Activated CD4-positive, alpha-beta memory T cell treated with anti-CD3 and anti-CD28 coated beads for 36 hours (primary cell): ENCODE measurements around the gene CD2. TPM values are rescaled to one million over a fixed set of nuclear protein-coding genes. Genes with fewer than 3 reads are reported as not detected.

Experiments used
- CTCF ChIA-PET: fragments of 350-600 bp; sonication (Branson Sonifier 250); formaldehyde crosslinking; loops from one replicate; lab custom pipeline; 2021; ENCODE audit warnings: antibody characterized with exemption, inconsistent platforms; lab: Charles Lee
- POLR2A ChIA-PET: fragments of 350-600 bp; sonication (Branson Sonifier 250); formaldehyde crosslinking; loops from one replicate; lab custom pipeline; 2021; ENCODE audit warnings: antibody characterized with exemption; lab: Charles Lee
- DNase-seq: peaks from one replicate; pipeline ENCODE4 v3.0.0-alpha.2; 2020
- H3K27ac Mint-ChIP-seq: one replicate; pipeline ENCODE4 v1.8.0; 2021; ENCODE audit warnings: mixed read lengths
- H3K27me3 Mint-ChIP-seq: one replicate; pipeline ENCODE4 v1.8.0; 2021; ENCODE audit warnings: mixed read lengths
- H3K36me3 Mint-ChIP-seq: one replicate; pipeline ENCODE4 v1.8.0; 2021; ENCODE audit warnings: mixed read lengths
- H3K4me1 Mint-ChIP-seq: one replicate; pipeline ENCODE4 v1.8.0; 2021; ENCODE audit warnings: low read depth, mixed read lengths
- H3K4me3 Mint-ChIP-seq: one replicate; pipeline ENCODE4 v1.8.0; 2021; ENCODE audit warnings: mild to moderate bottlenecking, mixed read lengths
- H3K9me3 Mint-ChIP-seq: one replicate; pipeline ENCODE4 v1.8.0; 2021; ENCODE audit warnings: mixed read lengths
- intact Hi-C: fragments of 100-400 bp; cut with micrococcal nuclease; formaldehyde crosslinking; loops from one replicate; pipeline ENCODE4 v1.15.1; 2023
- total RNA-seq, 2 experiments: library from RNA; stranded (reverse); gene quantifications; one replicate each; pipeline ENCODE4 v1.2.3, GENCODE V29; 2021

The CD2 gene
- total RNA-seq, 2 experiments from 2014 or later: 335 to 355 TPM

GRCh38 chr1:116760996-116761665 is 6.9 kb downstream of the CD2 start:
- no peak for DNase-seq
- peaks cover 3% of the 10 kb centered on the region for H3K27me3 Mint-ChIP-seq
- peak overlapping the region; percentile 99 for H3K4me3 Mint-ChIP-seq
- no peaks in the 10 kb centered on the region for H3K9me3 Mint-ChIP-seq
- peaks cover 97% of the 10 kb centered on the region for H3K36me3 Mint-ChIP-seq
- CTCF ChIA-PET: interaction anchor here (0.7 to 10.8 kb wide), 5 partner anchors 9 to 299 kb away, joined by 3 to 181 read pairs (median 4); partner anchors contain the start of gene TTF2
- intact Hi-C loops: loop anchor here (5.0 to 10.0 kb wide), 3 partner anchors 121 to 901 kb away; partner anchors contain the start of gene MAN1A2
- POLR2A ChIA-PET: interaction anchor here (0.6 to 19.5 kb wide), 9 partner anchors 5 to 387 kb away, joined by 3 to 1099 read pairs (median 232); partner anchors contain the start of genes CD2 and TTF2
- peak overlapping the region; percentile 99 for H3K27ac Mint-ChIP-seq
- H3K4me1 Mint-ChIP-seq: peaks cover 60% of the 10 kb centered on the region

- Mint-ChIP-seq H3K27me3 (peaks cover 3% of the 10 kb centered on the region), H3K9me3 (no peaks in the 10 kb centered on the region), H3K4me3 (peak overlapping the region; percentile 99), H3K36me3 (peaks cover 97% of the 10 kb centered on the region), H3K4me1 (peaks cover 72% of the 10 kb centered on the region), H3K27ac (peak overlapping the region; percentile 99)
- ChIA-PET CTCF (interaction anchor here (1.5 to 10.8 kb wide), 6 partner anchors 7 to 119 kb away, joined by 5 to 181 read pairs (median 52); partner anchors contain the start of gene CD2), POLR2A (interaction anchor here (2.9 to 19.5 kb wide), 8 partner anchors 5 to 296 kb away, joined by 14 to 1099 read pairs (median 430); partner anchors contain the start of genes CD2 and TTF2)
- no peak for DNase-seq
- intact Hi-C loops: loop anchor here (5.0 to 10.0 kb wide), 3 partner anchors 120 to 900 kb away; partner anchors contain the start of gene MAN1A2
Measured at GRCh38 chr1:116762281-116762680, 8.1 kb downstream of the CD2 start.

- H3K36me3 Mint-ChIP-seq: peaks cover 98% of the 10 kb centered on the region
- ChIA-PET POLR2A (interaction anchor here (1.9 to 19.5 kb wide), 11 partner anchors 4 to 296 kb away, joined by 7 to 1099 read pairs (median 94); partner anchors contain the start of genes CD2 and TTF2), CTCF (interaction anchor here (1.5 to 10.8 kb wide), 10 partner anchors 8 to 297 kb away, joined by 3 to 181 read pairs (median 24); partner anchors contain the start of genes CD2 and TTF2)
- peak; percentile 58 for DNase-seq
- intact Hi-C loops: loop anchor here (1.0 to 10.0 kb wide), 4 partner anchors 120 to 900 kb away; partner anchors contain the start of genes CD101 and MAN1A2
- peaks cover 3% of the 10 kb centered on the region for H3K27me3 Mint-ChIP-seq
- H3K4me3 Mint-ChIP-seq: peak overlapping the region; percentile 99
- H3K27ac Mint-ChIP-seq: peak overlapping the region; percentile 99
- H3K4me1 Mint-ChIP-seq: peaks cover 76% of the 10 kb centered on the region
- H3K9me3 Mint-ChIP-seq: no peaks in the 10 kb centered on the region
Measured at GRCh38 chr1:116762781-116763115, 8.5 kb downstream of the CD2 start.

GRCh38 chr1:116763116-116763786 is 9.0 kb downstream of the CD2 start:
- DNase-seq: peak; percentile 89
- Mint-ChIP-seq H3K36me3 (peaks cover 99% of the 10 kb centered on the region), H3K4me3 (peak overlapping the region; percentile 99), H3K9me3 (no peaks in the 10 kb centered on the region), H3K27ac (peak overlapping the region; percentile 99), H3K4me1 (peaks cover 81% of the 10 kb centered on the region), H3K27me3 (peaks cover 3% of the 10 kb centered on the region)
- CTCF ChIA-PET: interaction anchor here (1.2 to 10.8 kb wide), 15 partner anchors 8 to 299 kb away, joined by 3 to 181 read pairs (median 11); partner anchors contain the start of genes CD2 and TTF2
- intact Hi-C loops: loop anchor here (1.0 to 10.0 kb wide), 4 partner anchors 119 to 899 kb away; partner anchors contain the start of genes CD101 and MAN1A2
- POLR2A ChIA-PET: interaction anchor here (0.8 to 19.5 kb wide), 16 partner anchors 4 to 388 kb away, joined by 4 to 1099 read pairs (median 14); partner anchors contain the start of genes CD2 and TTF2

- H3K9me3 Mint-ChIP-seq: no peaks in the 10 kb centered on the region
- intact Hi-C loops: loop anchor here (1.0 to 10.0 kb wide), 9 partner anchors 8 to 898 kb away; partner anchors contain the start of genes CD101, CD2 and MAN1A2
- POLR2A ChIA-PET: interaction anchor here (0.6 to 19.5 kb wide), 27 partner anchors 3 to 389 kb away, joined by 3 to 1099 read pairs (median 6); partner anchors contain the start of genes CD101, CD2 and TTF2
- CTCF ChIA-PET: interaction anchor here (1.1 to 10.8 kb wide), 17 partner anchors 9 to 298 kb away, joined by 3 to 181 read pairs (median 8); partner anchors contain the start of genes CD2 and TTF2
- peak overlapping the region; percentile 99 for H3K4me3 Mint-ChIP-seq
- peak overlapping the region; percentile 99 for H3K27ac Mint-ChIP-seq
- H3K4me1 Mint-ChIP-seq: peaks cover 88% of the 10 kb centered on the region
- H3K36me3 Mint-ChIP-seq: peaks cover 99% of the 10 kb centered on the region
- peak; percentile 79 for DNase-seq
- peaks cover 3% of the 10 kb centered on the region for H3K27me3 Mint-ChIP-seq
Measured at GRCh38 chr1:116763787-116764465, 9.7 kb downstream of the CD2 start.

- H3K4me1 Mint-ChIP-seq: peaks cover 90% of the 10 kb centered on the region
- H3K9me3 Mint-ChIP-seq: no peaks in the 10 kb centered on the region
- peaks cover 99% of the 10 kb centered on the region for H3K36me3 Mint-ChIP-seq
- ChIA-PET CTCF (interaction anchor here (0.6 to 10.8 kb wide), 16 partner anchors 9 to 296 kb away, joined by 3 to 181 read pairs (median 10); partner anchors contain the start of genes CD2 and TTF2), POLR2A (interaction anchor here (0.6 to 19.5 kb wide), 28 partner anchors 3 to 389 kb away, joined by 3 to 1099 read pairs (median 6); partner anchors contain the start of genes CD101, CD2 and TTF2)
- peak; percentile 89 for DNase-seq
- H3K27me3 Mint-ChIP-seq: peaks cover 3% of the 10 kb centered on the region
- intact Hi-C loops: loop anchor here (1.0 to 10.0 kb wide), 8 partner anchors 8 to 898 kb away; partner anchors contain the start of genes CD2 and MAN1A2
- H3K4me3 Mint-ChIP-seq: peak overlapping the region; percentile 99
- peak overlapping the region; percentile 99 for H3K27ac Mint-ChIP-seq
Measured at GRCh38 chr1:116764466-116764898, 10.3 kb downstream of the CD2 start.

GRCh38 chr1:116764906-116765862 is 11.0 kb downstream of the CD2 start:
- H3K36me3 Mint-ChIP-seq: peaks cover 97% of the 10 kb centered on the region
- peaks cover 3% of the 10 kb centered on the region for H3K27me3 Mint-ChIP-seq
- ChIA-PET CTCF (interaction anchor here (0.6 to 10.8 kb wide), 16 partner anchors 8 to 295 kb away, joined by 3 to 181 read pairs (median 10); partner anchors contain the start of genes CD2 and TTF2), POLR2A (interaction anchor here (0.6 to 19.5 kb wide), 24 partner anchors 2 to 312 kb away, joined by 3 to 1099 read pairs (median 7); partner anchors contain the start of genes CD101, CD2 and TTF2)
- peak overlapping the region; percentile 99 for H3K4me3 Mint-ChIP-seq
- DNase-seq: no peak
- no peaks in the 10 kb centered on the region for H3K9me3 Mint-ChIP-seq
- peaks cover 96% of the 10 kb centered on the region for H3K4me1 Mint-ChIP-seq
- intact Hi-C loops: loop anchor here (1.0 to 10.0 kb wide), 9 partner anchors 7 to 897 kb away; partner anchors contain the start of genes CD2 and MAN1A2
- peak overlapping the region; percentile 99 for H3K27ac Mint-ChIP-seq

- peaks cover 3% of the 10 kb centered on the region for H3K27me3 Mint-ChIP-seq
- H3K4me1 Mint-ChIP-seq: peaks cover 98% of the 10 kb centered on the region
- H3K4me3 Mint-ChIP-seq: peak overlapping the region; percentile 99
- peaks cover 94% of the 10 kb centered on the region for H3K36me3 Mint-ChIP-seq
- no peaks in the 10 kb centered on the region for H3K9me3 Mint-ChIP-seq
- ChIA-PET CTCF (interaction anchor here (1.5 to 10.8 kb wide), 5 partner anchors 11 to 294 kb away, joined by 5 to 181 read pairs (median 78); partner anchors contain the start of genes CD2 and TTF2), POLR2A (interaction anchor here (1.9 to 19.5 kb wide), 7 partner anchors 9 to 296 kb away, joined by 5 to 1099 read pairs (median 232); partner anchors contain the start of genes CD2 and TTF2)
- peak; percentile 39 for DNase-seq
- peak overlapping the region; percentile 99 for H3K27ac Mint-ChIP-seq
- intact Hi-C loops: loop anchor here (5.0 to 10.0 kb wide), 2 partner anchors 389 to 599 kb away; partner anchors contain the start of gene MAN1A2
Measured at GRCh38 chr1:116765962-116766361, 11.7 kb downstream of the CD2 start.
